ENCODE measurements around the gene BEND6. TPM values are rescaled to one million over a fixed set of nuclear protein-coding genes. Genes with fewer than 3 reads are reported as not detected.
A peak's percentile ranks its signal among the peaks of the same experiment; 100 is the strongest.

The BEND6 gene
- total and polyA plus RNA-seq, 10 of the 15 experiments (the other 5 are each of a cell fraction or from before 2014, with no cell fraction given), result 0.79 to 2.8 (median 1.6) TPM

GRCh38 chr6:56954403-56955170 lies at the start of gene BEND6 (continued):
- 0 out of 2 replicates have a peak, but pooled peaks have one; percentile 20 for TF ChIP-seq ZNF687 (IDR thresholded peaks at IDR 0.05)
- TF ChIP-seq IKZF1 (conservative IDR thresholded peaks at IDR 0.05), result peak; percentile 26
- peak in 1 of 2 experiments; percentile 81; a peak in 2 of 4 replicates for TF ChIP-seq BHLHE40 (IDR thresholded peaks at IDR 0.05; ENCODE audit: borderline replicate concordance in 1 of 2, low read depth in 2 of 2, low read length in 1 of 2)
- TF ChIP-seq HDAC6 (IDR thresholded peaks at IDR 0.05; ENCODE audit: unreplicated experiment), result no peak
- TF ChIP-seq, protein P1, sequence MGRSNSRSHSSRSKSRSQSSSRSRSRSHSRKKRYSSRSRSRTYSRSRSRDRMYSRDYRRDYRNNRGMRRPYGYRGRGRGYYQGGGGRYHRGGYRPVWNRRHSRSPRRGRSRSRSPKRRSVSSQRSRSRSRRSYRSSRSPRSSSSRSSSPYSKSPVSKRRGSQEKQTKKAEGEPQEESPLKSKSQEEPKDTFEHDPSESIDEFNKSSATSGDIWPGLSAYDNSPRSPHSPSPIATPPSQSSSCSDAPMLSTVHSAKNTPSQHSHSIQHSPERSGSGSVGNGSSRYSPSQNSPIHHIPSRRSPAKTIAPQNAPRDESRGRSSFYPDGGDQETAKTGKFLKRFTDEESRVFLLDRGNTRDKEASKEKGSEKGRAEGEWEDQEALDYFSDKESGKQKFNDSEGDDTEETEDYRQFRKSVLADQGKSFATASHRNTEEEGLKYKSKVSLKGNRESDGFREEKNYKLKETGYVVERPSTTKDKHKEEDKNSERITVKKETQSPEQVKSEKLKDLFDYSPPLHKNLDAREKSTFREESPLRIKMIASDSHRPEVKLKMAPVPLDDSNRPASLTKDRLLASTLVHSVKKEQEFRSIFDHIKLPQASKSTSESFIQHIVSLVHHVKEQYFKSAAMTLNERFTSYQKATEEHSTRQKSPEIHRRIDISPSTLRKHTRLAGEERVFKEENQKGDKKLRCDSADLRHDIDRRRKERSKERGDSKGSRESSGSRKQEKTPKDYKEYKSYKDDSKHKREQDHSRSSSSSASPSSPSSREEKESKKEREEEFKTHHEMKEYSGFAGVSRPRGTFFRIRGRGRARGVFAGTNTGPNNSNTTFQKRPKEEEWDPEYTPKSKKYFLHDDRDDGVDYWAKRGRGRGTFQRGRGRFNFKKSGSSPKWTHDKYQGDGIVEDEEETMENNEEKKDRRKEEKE (IDR thresholded peaks at IDR 0.05), result no peak
- no peak for TF ChIP-seq HCFC1 (IDR thresholded peaks at IDR 0.05; ENCODE audit: low read length)
- no peak for TF ChIP-seq CEBPB (IDR thresholded peaks at IDR 0.05; ENCODE audit: borderline replicate concordance in 1 of 2, low read depth in 2 of 2, low read length in 2 of 2)
- TF ChIP-seq SPI1 (IDR thresholded peaks at IDR 0.05; ENCODE audit: borderline replicate concordance, insufficient read depth, low read depth, low read length), result no peak
- no peak for TF ChIP-seq EZH2 (IDR thresholded peaks at IDR 0.05; ENCODE audit: borderline replicate concordance, control insufficient read depth, low read depth, low read length)
- TF ChIP-seq IRF5 (IDR thresholded peaks at IDR 0.05; ENCODE audit: borderline replicate concordance), result no peak
- TF ChIP-seq LARP7 (IDR thresholded peaks at IDR 0.05), result 0 out of 2 replicates have a peak, but pooled peaks have one; percentile 35
- TF ChIP-seq, protein P2, sequence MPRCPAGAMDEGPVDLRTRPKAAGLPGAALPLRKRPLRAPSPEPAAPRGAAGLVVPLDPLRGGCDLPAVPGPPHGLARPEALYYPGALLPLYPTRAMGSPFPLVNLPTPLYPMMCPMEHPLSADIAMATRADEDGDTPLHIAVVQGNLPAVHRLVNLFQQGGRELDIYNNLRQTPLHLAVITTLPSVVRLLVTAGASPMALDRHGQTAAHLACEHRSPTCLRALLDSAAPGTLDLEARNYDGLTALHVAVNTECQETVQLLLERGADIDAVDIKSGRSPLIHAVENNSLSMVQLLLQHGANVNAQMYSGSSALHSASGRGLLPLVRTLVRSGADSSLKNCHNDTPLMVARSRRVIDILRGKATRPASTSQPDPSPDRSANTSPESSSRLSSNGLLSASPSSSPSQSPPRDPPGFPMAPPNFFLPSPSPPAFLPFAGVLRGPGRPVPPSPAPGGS (IDR thresholded peaks at IDR 0.05; ENCODE audit: borderline replicate concordance, insufficient read depth, low read depth, low read length, poor library complexity, severe bottlenecking), result no peak
- no peak for TF ChIP-seq KDM1A (IDR thresholded peaks at IDR 0.05; ENCODE audit: borderline replicate concordance)
- 0 out of 2 replicates have a peak, but pooled peaks have one; percentile 29 for TF ChIP-seq PAX5 (IDR thresholded peaks at IDR 0.05; ENCODE audit: borderline replicate concordance, low read depth, low read length)
- TF ChIP-seq SIN3A (IDR thresholded peaks at IDR 0.05; ENCODE audit: low read depth, low read length), result 0 out of 2 replicates have a peak, but pooled peaks have one; percentile 32
- TF ChIP-seq NFXL1 (IDR thresholded peaks at IDR 0.05; ENCODE audit: borderline replicate concordance), result no peak
- peak; percentile 50; the same call in 1 of the 2 replicates for TF ChIP-seq SMARCA5 (IDR thresholded peaks at IDR 0.05)
- TF ChIP-seq CBX3 (IDR thresholded peaks at IDR 0.05; ENCODE audit: borderline replicate concordance, low read depth), result no peak
- no peak for TF ChIP-seq BMI1 (IDR thresholded peaks at IDR 0.05; ENCODE audit: borderline replicate concordance)
